ENCODE data around the gene JARID2.

JARID2 gene

DNA sequence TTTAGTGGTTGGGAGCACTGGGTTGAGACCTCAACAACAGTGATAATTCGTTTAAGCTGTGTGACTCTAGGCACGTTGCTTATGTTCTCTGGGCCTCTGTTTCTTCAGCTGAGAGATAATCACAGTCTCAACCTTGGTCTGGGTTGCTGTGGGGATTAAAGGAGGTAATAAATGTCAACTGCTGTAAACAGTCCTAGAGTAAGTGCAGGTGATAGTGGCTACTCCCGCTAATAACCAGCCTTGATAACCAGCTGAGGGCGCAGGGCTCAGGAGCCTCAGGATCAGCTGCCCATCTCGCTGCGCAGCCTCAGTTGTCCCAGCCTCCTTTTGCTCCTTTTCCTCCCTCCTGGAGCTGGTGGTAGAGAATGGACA is 58.0 kb downstream of the JARID2 start:
- no peak for TF ChIP-seq CTCF (IDR thresholded peaks at IDR 0.05)
- H3K36me3 ChIP-seq (ENCODE audit: control insufficient read depth, insufficient read depth, low read length), result no peaks in the 10 kb centered on the region
- no peak overlapping the region for H3K4me3 ChIP-seq (ENCODE audit: low read depth, low read length)
- no peaks in the 10 kb centered on the region for H3K9me3 ChIP-seq (ENCODE audit: control insufficient read depth, low read length)
- H3K4me2 ChIP-seq (ENCODE audit: low read length), result no peak overlapping the region
- no peak overlapping the region for H3K9ac ChIP-seq
- no peak overlapping the region for H3K27ac ChIP-seq
- H3K79me2 ChIP-seq, result peaks cover 3% of the 10 kb centered on the region
- no peaks in the 10 kb centered on the region for H3K4me1 ChIP-seq
- no peaks in the 10 kb centered on the region for H3K27me3 ChIP-seq (ENCODE audit: control insufficient read depth, insufficient read depth, low read length)
- H2AFZ ChIP-seq, result no peak overlapping the region

GRCh38 chr6:15304337-15305042 is 58.6 kb downstream of the JARID2 start:
- H3K27ac ChIP-seq, result no peak overlapping the region
- H3K36me3 ChIP-seq (ENCODE audit: control insufficient read depth, insufficient read depth, low read length), result no peaks in the 10 kb centered on the region
- H3K4me1 ChIP-seq, result no peaks in the 10 kb centered on the region
- no peak overlapping the region for H2AFZ ChIP-seq
- peaks cover 3% of the 10 kb centered on the region for H3K79me2 ChIP-seq
- TF ChIP-seq CTCF (IDR thresholded peaks at IDR 0.05), result no peak
- H3K4me3 ChIP-seq (ENCODE audit: low read depth, low read length), result no peak overlapping the region
- H3K9me3 ChIP-seq (ENCODE audit: control insufficient read depth, low read length), result no peaks in the 10 kb centered on the region
- no peak overlapping the region for H3K9ac ChIP-seq
- no peaks in the 10 kb centered on the region for H3K27me3 ChIP-seq (ENCODE audit: control insufficient read depth, insufficient read depth, low read length)
- H3K4me2 ChIP-seq (ENCODE audit: low read length), result no peak overlapping the region

DNA sequence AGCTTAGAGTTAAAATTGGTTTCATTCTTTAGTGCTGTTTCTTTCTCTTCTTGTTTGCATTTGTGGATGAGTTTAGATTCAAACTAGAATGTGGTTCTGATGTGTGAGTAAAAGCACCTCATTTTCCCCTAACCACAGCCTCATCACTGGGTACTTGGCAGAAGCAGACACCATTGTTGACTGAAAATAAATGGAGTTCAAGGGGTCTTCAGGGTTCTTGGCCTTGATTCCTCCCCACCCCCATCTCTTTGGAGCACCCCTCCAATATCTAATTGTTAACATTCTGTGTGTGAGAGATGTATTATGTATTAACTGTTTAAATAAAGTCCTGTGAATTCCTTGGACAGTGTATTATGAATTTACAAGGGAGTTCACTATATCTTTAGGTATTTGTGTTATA is 59.6 kb downstream of the JARID2 start:
- H3K27ac ChIP-seq, result no peak overlapping the region
- H3K79me2 ChIP-seq, result peaks cover 10% of the 10 kb centered on the region
- H2AFZ ChIP-seq, result no peak overlapping the region
- peaks cover 2% of the 10 kb centered on the region for H3K4me1 ChIP-seq
- no peak overlapping the region for H3K9ac ChIP-seq
- no peaks in the 10 kb centered on the region for H3K27me3 ChIP-seq (ENCODE audit: control insufficient read depth, insufficient read depth, low read length)
- no peak overlapping the region for H3K4me3 ChIP-seq (ENCODE audit: low read depth, low read length)
- no peak for TF ChIP-seq CTCF (IDR thresholded peaks at IDR 0.05)
- H3K9me3 ChIP-seq (ENCODE audit: control insufficient read depth, low read length), result no peaks in the 10 kb centered on the region
- H3K4me2 ChIP-seq (ENCODE audit: low read length), result no peak overlapping the region
- H3K36me3 ChIP-seq (ENCODE audit: control insufficient read depth, insufficient read depth, low read length), result no peaks in the 10 kb centered on the region

GRCh38 chr6:15305909-15306308 is 60.0 kb downstream of the JARID2 start:
- Histone ChIP-seq H3K27ac (no peak overlapping the region), H3K27me3 (ENCODE audit: control insufficient read depth, insufficient read depth, low read length) (no peaks in the 10 kb centered on the region), H3K9ac (no peak overlapping the region), H2AFZ (no peak overlapping the region), H3K4me1 (peaks cover 5% of the 10 kb centered on the region), H3K9me3 (ENCODE audit: control insufficient read depth, low read length) (no peaks in the 10 kb centered on the region), H3K4me2 (ENCODE audit: low read length) (no peak overlapping the region), H3K79me2 (peaks cover 14% of the 10 kb centered on the region), H3K4me3 (ENCODE audit: low read depth, low read length) (no peak overlapping the region), H3K36me3 (ENCODE audit: control insufficient read depth, insufficient read depth, low read length) (no peaks in the 10 kb centered on the region)
- TF ChIP-seq CTCF (IDR thresholded peaks at IDR 0.05), result no peak

Measured in parathyroid adenoma (tissue), 2 donors.